ENCODE data around the gene GRIFIN.
"Not testable (repeated sequence)": the region's sequence is repeated elsewhere in the genome, so short reads cannot be mapped to it uniquely, and the experiment has no call there.

Gene GRIFIN

GRCh38 chr7:2453849-2454248 is 22.3 kb downstream of the GRIFIN start:
- DNase-seq (ENCODE audit: low spot score) = not testable (repeated sequence)

GRCh38 chr7:2452643-2453270 is 23.4 kb downstream of the GRIFIN start:
- DNase-seq (ENCODE audit: low spot score) = no peak

GRCh38 chr7:2452074-2452507 is 24.1 kb downstream of the GRIFIN start:
- DNase-seq (ENCODE audit: low spot score) = no peak

- DNase-seq (ENCODE audit: low spot score) = peak; percentile 94
Measured at GRCh38 chr7:2451171-2452073, 24.8 kb downstream of the GRIFIN start.

- no peak for DNase-seq (ENCODE audit: low spot score)
Measured at GRCh38 chr7:2450198-2451107, 25.7 kb downstream of the GRIFIN start.

- no peak for DNase-seq (ENCODE audit: low spot score)
Measured at GRCh38 chr7:2446676-2447075, 29.5 kb downstream of the GRIFIN start.

- DNase-seq (ENCODE audit: low spot score) = no peak
Measured at GRCh38 chr7:2445898-2446555, 30.2 kb downstream of the GRIFIN start.

- DNase-seq (ENCODE audit: low spot score) = peak; percentile 75
Measured at GRCh38 chr7:2445047-2445446, 31.2 kb downstream of the GRIFIN start.

- peak; percentile 94 for DNase-seq (ENCODE audit: low spot score)
Measured at GRCh38 chr7:2444476-2444875, 31.7 kb downstream of the GRIFIN start.

- no peak for DNase-seq (ENCODE audit: low spot score)
Measured at GRCh38 chr7:2443491-2443890, 32.7 kb downstream of the GRIFIN start.

- no peak for DNase-seq (ENCODE audit: low spot score)
Measured at GRCh38 chr7:2441430-2442058, 34.7 kb downstream of the GRIFIN start.

GRCh38 chr7:2440608-2441245 is 35.5 kb downstream of the GRIFIN start:
- no peak for DNase-seq (ENCODE audit: low spot score)

- DNase-seq (ENCODE audit: low spot score) = no peak
Measured at GRCh38 chr7:2438775-2439174, 37.4 kb downstream of the GRIFIN start.

GRCh38 chr7:2438186-2438585 is 38.0 kb downstream of the GRIFIN start:
- DNase-seq (ENCODE audit: low spot score) = no peak

GRCh38 chr7:2437537-2438148 is 38.6 kb downstream of the GRIFIN start:
- DNase-seq (ENCODE audit: low spot score) = no peak

GRCh38 chr7:2437136-2437535 is 39.1 kb downstream of the GRIFIN start:
- DNase-seq (ENCODE audit: low spot score) = no peak

- DNase-seq (ENCODE audit: low spot score) = no peak
Measured at GRCh38 chr7:2436341-2437104, 39.7 kb downstream of the GRIFIN start.

- no peak for DNase-seq (ENCODE audit: low spot score)
Measured at GRCh38 chr7:2435146-2435545, 41.1 kb downstream of the GRIFIN start.

- no peak for DNase-seq (ENCODE audit: low spot score)
Measured at GRCh38 chr7:2433713-2434550, 42.3 kb downstream of the GRIFIN start.
